Measurements from ENCODE around the gene TBC1D9B. TPM values are rescaled to one million over a fixed set of nuclear protein-coding genes. Genes with fewer than 3 reads are reported as not detected.
A peak's percentile ranks its signal among the peaks of the same experiment; 100 is the strongest.

Gene TBC1D9B
- total RNA-seq, 1 donor from 2014 or later: 128 TPM

DNA sequence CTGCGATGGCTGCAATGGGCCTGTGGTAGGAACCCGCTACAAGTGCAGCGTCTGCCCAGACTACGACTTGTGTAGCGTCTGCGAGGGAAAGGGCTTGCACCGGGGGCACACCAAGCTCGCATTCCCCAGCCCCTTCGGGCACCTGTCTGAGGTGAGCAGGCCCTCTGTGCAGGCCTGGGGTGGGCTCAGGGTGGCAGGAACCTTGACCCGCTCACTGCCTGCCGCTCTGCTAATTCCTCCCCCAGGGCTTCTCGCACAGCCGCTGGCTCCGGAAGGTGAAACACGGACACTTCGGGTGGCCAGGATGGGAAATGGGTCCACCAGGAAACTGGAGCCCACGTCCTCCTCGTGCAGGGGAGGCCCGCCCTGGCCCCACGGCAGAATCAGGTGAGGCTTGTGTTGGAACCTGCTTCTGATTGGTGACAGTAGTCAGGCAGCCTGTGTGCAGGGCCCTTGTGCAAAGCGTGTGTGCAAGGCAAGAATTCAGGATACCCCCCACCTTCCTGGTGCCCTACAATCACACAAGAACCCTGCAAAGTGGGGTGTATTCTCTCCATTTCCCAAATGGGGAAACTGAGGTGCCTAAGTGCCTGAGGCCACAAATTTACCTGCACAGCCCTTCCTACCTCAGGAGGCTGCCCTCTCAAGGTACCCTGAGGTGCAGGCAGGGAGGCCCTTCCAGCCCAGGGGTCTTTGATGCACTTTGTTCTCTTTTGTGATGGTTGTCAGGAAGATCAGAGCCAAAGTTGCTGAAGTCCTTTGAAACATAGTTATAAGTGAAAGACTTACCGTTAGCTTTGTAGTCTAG lies 83.6 kb downstream of the TBC1D9B start:
- H3K27me3 Mint-ChIP-seq: no peaks in the 10 kb centered on the region
- peaks cover 43% of the 10 kb centered on the region for H3K4me1 Mint-ChIP-seq (ENCODE audit: low read depth)
- peak overlapping the region; percentile 61 for H3K4me3 Mint-ChIP-seq (ENCODE audit: low read depth)
- H3K27ac Mint-ChIP-seq: peak overlapping the region; percentile 83
- peaks cover 44% of the 10 kb centered on the region for H3K36me3 Mint-ChIP-seq (ENCODE audit: insufficient read depth)
- H3K9me3 Mint-ChIP-seq (ENCODE audit: low read depth): no peaks in the 10 kb centered on the region
- no peak for DNase-seq (ENCODE audit: low spot score, unreplicated experiment)
- TF ChIP-seq CTCF (IDR thresholded peaks at IDR 0.05; ENCODE audit: unreplicated experiment): no peak

DNA sequence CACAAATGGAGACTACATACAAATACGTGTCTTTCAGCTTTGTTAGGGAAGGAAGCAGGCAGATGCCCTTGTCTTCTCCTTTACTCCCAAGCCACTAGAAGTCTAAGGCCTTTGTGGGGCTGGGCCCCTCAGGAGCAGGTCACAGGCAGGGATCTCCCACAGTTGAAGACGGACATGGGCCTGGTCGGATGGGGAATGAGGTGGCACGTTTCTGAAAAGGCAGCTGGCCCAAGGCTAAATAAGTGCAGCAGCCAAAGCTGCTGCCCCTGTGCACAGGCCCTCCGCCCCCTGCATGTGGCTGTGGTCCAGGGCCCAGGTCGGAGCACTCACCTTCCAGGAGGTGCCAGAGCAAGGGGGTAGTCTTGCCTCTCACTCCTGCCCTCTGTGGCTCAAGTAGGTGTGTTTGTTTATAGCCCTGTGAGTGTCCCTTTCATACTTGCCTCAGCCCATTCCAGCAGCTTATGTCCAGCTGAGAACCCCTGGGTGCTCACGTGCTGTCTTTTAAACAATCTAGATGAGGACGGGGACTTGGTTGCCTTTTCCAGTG lies 85.2 kb downstream of the TBC1D9B start:
- DNase-seq (ENCODE audit: low spot score, unreplicated experiment): no peak
- no peak for TF ChIP-seq CTCF (IDR thresholded peaks at IDR 0.05; ENCODE audit: unreplicated experiment)
- Mint-ChIP-seq H3K36me3 (ENCODE audit: insufficient read depth) (peaks cover 30% of the 10 kb centered on the region), H3K4me1 (ENCODE audit: low read depth) (peaks cover 50% of the 10 kb centered on the region), H3K9me3 (ENCODE audit: low read depth) (no peaks in the 10 kb centered on the region), H3K27ac (peak overlapping the region; percentile 97), H3K4me3 (ENCODE audit: low read depth) (peak overlapping the region; percentile 91), H3K27me3 (no peaks in the 10 kb centered on the region)

DNA sequence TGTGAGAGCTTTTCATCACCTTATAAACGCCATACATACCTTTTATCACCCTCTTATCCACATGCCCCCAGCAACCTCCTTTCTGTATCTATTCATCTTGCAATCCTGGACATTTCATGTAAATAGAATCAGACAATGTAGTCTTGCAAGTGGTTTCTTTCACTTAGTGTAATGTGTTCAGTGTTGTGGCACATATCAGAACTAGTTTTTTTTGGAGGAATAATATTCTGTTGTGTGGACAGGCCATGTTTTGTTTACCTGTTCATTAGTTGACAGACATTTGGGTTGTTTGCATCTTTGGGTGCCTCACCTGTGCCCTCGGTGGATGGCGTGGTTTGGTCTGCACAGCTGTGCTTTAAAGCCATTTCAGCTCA lies 85.7 kb downstream of the TBC1D9B start:
- H3K9me3 Mint-ChIP-seq (ENCODE audit: low read depth): no peaks in the 10 kb centered on the region
- no peak for DNase-seq (ENCODE audit: low spot score, unreplicated experiment)
- H3K4me3 Mint-ChIP-seq (ENCODE audit: low read depth): peak overlapping the region; percentile 91
- no peaks in the 10 kb centered on the region for H3K27me3 Mint-ChIP-seq
- TF ChIP-seq CTCF (IDR thresholded peaks at IDR 0.05; ENCODE audit: unreplicated experiment): no peak
- peaks cover 27% of the 10 kb centered on the region for H3K36me3 Mint-ChIP-seq (ENCODE audit: insufficient read depth)
- peaks cover 50% of the 10 kb centered on the region for H3K4me1 Mint-ChIP-seq (ENCODE audit: low read depth)
- peak overlapping the region; percentile 97 for H3K27ac Mint-ChIP-seq

GRCh38 chr5:179821298-179822058 lies 86.2 kb downstream of the TBC1D9B start:
- peak overlapping the region; percentile 97 for H3K27ac Mint-ChIP-seq
- no peaks in the 10 kb centered on the region for H3K9me3 Mint-ChIP-seq (ENCODE audit: low read depth)
- H3K27me3 Mint-ChIP-seq: no peaks in the 10 kb centered on the region
- H3K4me1 Mint-ChIP-seq (ENCODE audit: low read depth): peaks cover 50% of the 10 kb centered on the region
- TF ChIP-seq CTCF (IDR thresholded peaks at IDR 0.05; ENCODE audit: unreplicated experiment): no peak
- peaks cover 22% of the 10 kb centered on the region for H3K36me3 Mint-ChIP-seq (ENCODE audit: insufficient read depth)
- H3K4me3 Mint-ChIP-seq (ENCODE audit: low read depth): peak overlapping the region; percentile 91
- DNase-seq (ENCODE audit: low spot score, unreplicated experiment): peak; percentile 55

Measured in progenitor cell of endocrine pancreas (in vitro differentiated cells).